ENCODE measurements around the gene LSAMP.

- TF ChIP-seq CTCF (conservative IDR thresholded peaks at IDR 0.05; ENCODE audit: low read length) (no peak), EZH2phosphoT487 (IDR thresholded peaks at IDR 0.05; ENCODE audit: borderline replicate concordance) (no peak)
Measured at GRCh38 chr3:115921711-115922110, 523.6 kb downstream of the LSAMP start.
